Upper lobe of right lung (tissue), 1 donor: ENCODE data around the gene MED26. TPM values are rescaled to one million over a fixed set of nuclear protein-coding genes. Genes with fewer than 3 reads are reported as not detected.
A peak's percentile ranks its signal among the peaks of the same experiment; 100 is the strongest.

Experiments used
- ATAC-seq: fragments of 200-7000 bp; cut with Tn5 transposase; one replicate; pipeline ENCODE4 v1.9.1; 2020; ENCODE audit warnings: mild to moderate bottlenecking, moderate library complexity
- DNase-seq: peaks from one replicate; pipeline ENCODE4 v3.0.0-alpha.2; 2020
- H3K27ac ChIP-seq: fragments of 200-600 bp; one replicate; pipeline ENCODE4 v1.8.0; 2022
- H3K27me3 ChIP-seq: fragments of 200-600 bp; one replicate; pipeline ENCODE4 v1.8.0; 2022; ENCODE audit warnings: mild to moderate bottlenecking
- H3K36me3 ChIP-seq: fragments of 200-600 bp; one replicate; pipeline ENCODE4 v1.8.0; 2022
- H3K4me1 ChIP-seq: fragments of 200-600 bp; one replicate; pipeline ENCODE4 v1.8.0; 2022
- H3K4me3 ChIP-seq: fragments of 200-600 bp; one replicate; pipeline ENCODE4 v1.8.0; 2022; ENCODE audit warnings: mild to moderate bottlenecking
- H3K9me3 ChIP-seq: fragments of 200-600 bp; one replicate; pipeline ENCODE4 v1.8.0; 2022
- CTCF ChIP-seq: fragments of 200-600 bp; IDR thresholded peaks from one replicate; pipeline ENCODE4 v1.8.0; 2022; ENCODE audit warnings: antibody characterized with exemption
- intact Hi-C: fragments of 100-400 bp; cut with DNase I; formaldehyde crosslinking; loops from one replicate; pipeline ENCODE4 v1.11.0; 2022
- total RNA-seq: library from RNA; stranded (reverse); fragmentation: NEBNext Ultra II Directional; extraction: Animal tissue kit (Norgen Biotek cat#: 25700); gene quantifications from one replicate; pipeline ENCODE4 v1.2.1, GENCODE V29; 2021
- donor health status: DM: no; HTN: yes; CAD: no; lungs with severe emphysema.

MED26 gene
- total RNA-seq, 1 donor from 2014 or later, result 13.4 TPM

GRCh38 chr19:16575282-16575681, 52.7 kb downstream of the MED26 start:
- intact Hi-C loops, result loop anchor here (10.0 kb wide), 1 partner anchor 50 kb away; the partner anchor contains the start of gene MED26
- no peak for ATAC-seq
- H3K27ac ChIP-seq, result no peak overlapping the region
- H3K27me3 ChIP-seq, result no peaks in the 10 kb centered on the region
- peaks cover 26% of the 10 kb centered on the region for H3K4me1 ChIP-seq
- H3K36me3 ChIP-seq, result peaks cover 48% of the 10 kb centered on the region
- DNase-seq, result no peak
- no peaks in the 10 kb centered on the region for H3K9me3 ChIP-seq
- no peak overlapping the region for H3K4me3 ChIP-seq
- TF ChIP-seq CTCF, result no peak

GRCh38 chr19:16573925-16574324, 54.1 kb downstream of the MED26 start:
- intact Hi-C loops, result loop anchor here (10.0 kb wide), 1 partner anchor 51 kb away; the partner anchor contains the start of gene MED26
- no peak for ATAC-seq
- H3K4me3 ChIP-seq, result peak overlapping the region; percentile 84
- no peak for TF ChIP-seq CTCF
- no peaks in the 10 kb centered on the region for H3K27me3 ChIP-seq
- DNase-seq, result no peak
- peaks cover 50% of the 10 kb centered on the region for H3K36me3 ChIP-seq
- H3K27ac ChIP-seq, result no peak overlapping the region
- peaks cover 36% of the 10 kb centered on the region for H3K4me1 ChIP-seq
- no peaks in the 10 kb centered on the region for H3K9me3 ChIP-seq

- Histone ChIP-seq H3K4me3 (peak overlapping the region; percentile 84), H3K4me1 (peaks cover 36% of the 10 kb centered on the region), H3K27ac (peak overlapping the region; percentile 88), H3K9me3 (no peaks in the 10 kb centered on the region), H3K36me3 (peaks cover 50% of the 10 kb centered on the region), H3K27me3 (no peaks in the 10 kb centered on the region)
- TF ChIP-seq CTCF, result no peak
- ATAC-seq, result no peak
- DNase-seq, result no peak
- intact Hi-C loops, result loop anchor here (10.0 kb wide), 1 partner anchor 52 kb away; the partner anchor contains the start of gene MED26
These were observed 54.7 kb downstream of the MED26 start for GRCh38 chr19:16573296-16573695.

- Histone ChIP-seq H3K27ac (peak within 1 kb of the TSS; percentile 88), H3K9me3 (no peaks in the 10 kb centered on the region), H3K4me1 (peaks cover 36% of the 10 kb centered on the region), H3K36me3 (peaks cover 52% of the 10 kb centered on the region), H3K27me3 (no peaks in the 10 kb centered on the region), H3K4me3 (peak within 1 kb of the TSS; percentile 84)
- no peak for TF ChIP-seq CTCF
- peak; percentile 98 for DNase-seq
- intact Hi-C loops, result loop anchor here (10.0 kb wide), 1 partner anchor 52 kb away; the partner anchor contains the start of gene MED26
- ATAC-seq, result peak; percentile 94
These were observed 55.4 kb downstream of the MED26 start, which contains the start of gene SLC35E1 for GRCh38 chr19:16572332-16573211. Gene SLC35E1, minus strand, starts transcription at chr19:16572415. Its CDS starts 51 bp downstream, at chr19:16572364.

GRCh38 chr19:16571822-16572331, 56.1 kb downstream of the MED26 start:
- Histone ChIP-seq H3K27ac (peak overlapping the region; percentile 81), H3K27me3 (no peaks in the 10 kb centered on the region), H3K4me3 (peak overlapping the region; percentile 84), H3K36me3 (peaks cover 52% of the 10 kb centered on the region), H3K4me1 (peaks cover 36% of the 10 kb centered on the region), H3K9me3 (no peaks in the 10 kb centered on the region)
- intact Hi-C loops, result loop anchor here (10.0 kb wide), 1 partner anchor 53 kb away; the partner anchor contains the start of gene MED26
- TF ChIP-seq CTCF, result no peak
- ATAC-seq (no peak), DNase-seq (no peak)
